ENCODE results near the gene ELMO1.
A peak's percentile ranks its signal among the peaks of the same experiment; 100 is the strongest.

The ELMO1 gene

DNA sequence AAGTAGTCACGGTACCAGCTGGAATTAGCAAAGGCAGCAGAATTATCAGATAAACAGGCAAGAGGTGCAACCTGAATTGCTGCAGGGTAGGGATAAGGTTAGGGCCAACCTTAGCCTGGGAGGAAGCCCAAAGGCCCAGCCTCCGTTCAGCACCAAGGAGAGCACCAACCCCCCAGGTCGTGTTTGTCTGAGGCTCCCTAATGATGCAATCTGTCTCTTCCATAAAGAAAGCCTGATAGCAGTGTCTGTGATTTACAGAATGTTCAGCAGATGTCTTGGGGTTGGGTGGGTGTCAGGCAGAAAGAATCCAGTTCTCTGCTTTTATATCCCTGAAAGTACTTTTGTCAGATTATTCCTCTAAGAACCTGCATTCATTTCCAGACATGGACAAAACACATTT lies 396.0 kb downstream of the ELMO1 start:
- peak; percentile 83 for DNase-seq (ENCODE audit: low spot score)

DNA sequence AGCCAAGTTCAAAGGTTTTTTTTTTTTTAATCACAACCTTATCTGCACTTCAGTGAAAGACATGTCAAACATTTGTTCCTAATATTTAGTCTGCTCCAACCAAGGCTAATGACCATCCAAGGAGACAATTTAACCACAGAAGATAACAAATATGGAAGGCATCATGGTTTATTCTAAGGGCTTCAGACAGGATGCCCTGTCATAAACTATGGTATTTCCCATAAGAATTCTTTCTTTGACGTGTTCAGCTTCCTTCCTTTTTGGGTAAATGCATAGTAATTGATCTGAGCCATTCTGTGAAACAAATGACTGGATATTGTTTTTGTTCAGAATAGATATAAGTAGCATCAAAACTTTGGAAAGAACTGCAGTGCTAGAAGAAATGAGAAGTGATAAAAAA lies 397.9 kb downstream of the ELMO1 start:
- no peak for DNase-seq (ENCODE audit: low spot score)

DNA sequence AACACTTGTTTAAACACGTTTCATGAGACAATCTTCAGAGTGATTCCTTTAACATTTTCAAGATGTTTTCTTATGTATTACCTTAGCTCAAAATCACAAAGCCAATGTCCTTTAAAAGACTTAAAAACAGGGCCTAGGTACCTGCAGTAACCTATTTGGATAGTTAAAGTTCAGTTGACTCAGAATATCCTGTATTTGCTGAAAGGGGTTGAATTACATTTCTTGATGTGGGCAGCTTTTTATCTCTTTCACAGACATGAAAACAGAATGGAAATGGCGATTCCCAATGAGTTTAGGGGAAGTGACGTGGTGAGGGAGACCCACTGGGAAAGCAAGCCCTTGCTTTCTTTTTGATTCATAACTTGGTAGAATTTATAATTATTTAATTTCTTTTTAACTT lies 400.0 kb downstream of the ELMO1 start:
- DNase-seq (ENCODE audit: low spot score), result no peak

DNA sequence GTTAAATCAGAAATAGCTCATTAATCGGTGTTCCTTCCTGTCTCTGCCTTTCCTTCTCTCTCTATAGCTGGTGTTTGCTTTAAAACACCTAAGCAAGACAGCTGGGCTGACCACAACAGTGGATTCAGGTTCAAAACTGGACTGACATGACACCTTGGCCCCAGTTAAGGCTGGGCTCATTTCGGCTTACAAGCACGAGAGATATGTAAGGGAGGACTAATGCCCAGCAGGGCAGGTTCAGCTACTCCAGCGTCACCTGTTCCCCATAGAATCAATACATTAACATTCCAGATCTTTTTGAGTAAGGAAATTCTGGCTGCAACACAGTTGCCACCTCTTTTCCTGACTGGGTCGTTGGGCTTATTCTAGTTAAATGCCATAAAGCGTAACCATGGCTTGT lies 401.4 kb downstream of the ELMO1 start:
- no peak for DNase-seq (ENCODE audit: low spot score)

DNA sequence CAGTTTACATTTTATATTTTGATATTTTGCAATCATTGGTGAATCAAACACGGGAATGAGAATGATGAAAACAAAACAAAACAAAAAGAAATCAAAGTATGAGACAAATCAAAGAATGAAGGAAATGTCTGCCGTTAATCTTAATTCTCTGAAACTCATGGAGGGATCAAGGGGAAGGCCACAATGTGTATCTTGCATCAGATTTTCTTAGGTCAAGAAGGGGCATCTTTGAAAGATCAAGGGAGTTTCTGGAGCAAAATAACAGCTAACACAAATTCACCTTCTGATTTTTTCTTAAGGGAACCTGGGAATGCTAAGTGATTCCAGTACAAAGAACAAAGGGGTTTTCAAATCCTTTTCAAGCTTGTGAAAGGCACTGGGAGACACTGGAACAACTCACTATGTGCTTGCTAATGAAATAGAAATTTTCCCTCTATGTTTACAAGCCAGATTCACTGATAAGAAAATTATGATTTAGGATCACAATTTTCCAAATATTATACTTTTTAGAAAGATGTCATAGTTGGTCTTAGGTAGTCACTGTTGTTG lies 402.1 kb downstream of the ELMO1 start:
- DNase-seq (ENCODE audit: low spot score), result no peak

DNA sequence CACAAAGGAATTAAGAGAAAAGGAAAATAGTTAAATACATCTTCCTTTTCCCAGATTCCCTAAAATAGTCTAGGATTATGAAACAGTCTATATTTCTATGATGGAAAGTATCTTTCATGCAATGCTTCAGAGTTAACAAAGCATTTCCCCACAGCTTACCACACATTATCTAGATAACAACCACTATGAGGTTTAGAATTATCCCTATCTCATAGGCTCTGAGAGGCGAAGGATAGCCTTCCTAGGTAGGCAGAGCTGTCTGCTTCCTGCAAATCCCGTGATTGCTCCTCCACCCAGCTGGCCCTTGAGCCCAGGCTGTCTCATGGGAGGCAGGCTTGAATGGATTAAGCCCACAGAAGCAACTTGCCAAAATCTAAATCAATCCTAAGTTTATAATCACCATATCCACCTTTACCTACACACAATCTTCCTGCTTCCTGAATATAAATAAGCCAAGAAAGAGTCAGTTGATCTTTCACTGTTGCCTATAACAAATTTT lies 402.9 kb downstream of the ELMO1 start:
- no peak for DNase-seq (ENCODE audit: low spot score)

DNA sequence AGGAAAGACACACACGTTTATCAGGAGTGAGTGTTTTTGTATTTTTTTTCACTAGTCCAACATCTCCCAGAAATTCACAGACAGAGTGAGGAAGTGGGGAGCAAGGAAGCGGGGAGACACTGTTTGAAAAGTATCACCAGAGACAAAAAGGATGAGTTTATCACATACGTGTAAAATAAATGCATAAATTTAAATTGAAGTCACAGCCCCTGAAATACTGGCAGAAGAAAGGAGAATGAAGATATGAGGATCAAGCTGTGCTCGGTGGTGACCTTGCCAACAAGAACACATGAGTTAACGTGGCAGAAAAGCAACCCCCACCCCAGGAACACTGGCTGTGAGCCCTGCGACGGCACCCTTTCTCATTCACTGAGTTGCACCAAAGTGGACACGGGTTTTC lies 407.2 kb downstream of the ELMO1 start:
- DNase-seq (ENCODE audit: low spot score), result no peak

DNA sequence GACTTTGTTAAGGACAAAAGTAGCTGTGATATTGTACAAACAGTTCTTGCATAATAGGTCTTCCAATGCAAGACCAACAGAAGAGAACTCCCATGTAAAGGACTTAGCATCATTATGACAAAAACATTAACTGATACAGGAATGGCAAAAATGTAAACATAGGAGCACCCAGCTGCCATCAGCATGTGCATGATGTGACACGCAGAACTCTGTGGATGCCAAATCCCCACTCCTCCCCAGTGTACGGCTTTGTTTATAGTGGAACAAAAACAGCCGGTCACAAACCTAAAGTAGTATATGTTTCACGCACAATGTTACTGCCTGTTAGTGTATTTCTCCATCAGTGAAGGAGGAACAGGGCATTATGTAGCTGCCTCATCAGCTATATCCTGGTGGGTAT lies 408.3 kb downstream of the ELMO1 start:
- no peak for DNase-seq (ENCODE audit: low spot score)

DNA sequence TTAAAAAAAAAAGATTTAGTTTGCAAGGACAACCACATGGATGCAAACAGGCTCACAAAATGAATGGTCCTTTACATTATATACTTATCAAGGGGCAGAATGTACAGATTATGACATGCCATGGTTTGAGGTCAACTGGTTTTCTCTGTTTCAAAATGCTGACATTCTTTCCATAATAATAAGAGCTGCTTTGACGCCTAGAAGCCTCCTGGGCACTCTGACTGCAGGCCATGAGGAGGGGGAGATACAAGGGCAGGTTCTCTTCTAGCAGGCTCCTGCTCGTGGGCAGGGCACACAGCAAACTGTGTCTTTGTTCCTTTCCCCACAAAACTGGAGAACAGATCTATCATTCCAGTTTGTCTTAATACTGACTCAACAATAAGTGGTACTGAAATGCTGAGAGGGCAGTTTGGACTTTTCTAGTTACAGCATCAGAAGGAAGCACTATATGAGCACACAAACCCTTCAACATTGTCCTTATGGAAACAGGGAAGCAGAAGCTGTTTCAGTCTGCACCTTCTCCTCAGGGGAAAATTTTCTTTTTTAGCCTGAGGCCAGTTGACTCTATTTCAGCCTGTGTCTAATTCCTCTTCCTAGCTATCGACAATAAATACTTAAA lies 409.4 kb downstream of the ELMO1 start:
- no peak for DNase-seq (ENCODE audit: low spot score)

DNA sequence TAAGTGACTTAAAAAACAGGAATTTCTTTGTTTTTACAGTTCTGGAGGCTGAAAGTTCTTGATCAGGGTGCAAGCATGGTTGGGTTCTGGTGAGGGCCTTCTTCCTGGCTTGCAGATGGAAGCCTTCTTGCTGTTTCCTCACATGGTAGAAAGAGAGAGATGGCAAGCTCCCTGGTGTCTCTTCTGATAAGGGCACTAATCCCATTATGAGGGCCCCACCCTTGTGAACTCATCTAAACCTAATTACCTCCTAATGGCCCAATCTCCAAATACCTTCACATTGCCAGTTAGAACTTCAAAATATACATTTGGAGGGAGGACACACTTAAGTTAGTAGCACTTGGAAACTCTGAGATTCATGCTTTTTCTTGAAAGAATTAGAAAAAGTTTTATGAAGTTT lies 410.0 kb downstream of the ELMO1 start:
- no peak for DNase-seq (ENCODE audit: low spot score)

DNA sequence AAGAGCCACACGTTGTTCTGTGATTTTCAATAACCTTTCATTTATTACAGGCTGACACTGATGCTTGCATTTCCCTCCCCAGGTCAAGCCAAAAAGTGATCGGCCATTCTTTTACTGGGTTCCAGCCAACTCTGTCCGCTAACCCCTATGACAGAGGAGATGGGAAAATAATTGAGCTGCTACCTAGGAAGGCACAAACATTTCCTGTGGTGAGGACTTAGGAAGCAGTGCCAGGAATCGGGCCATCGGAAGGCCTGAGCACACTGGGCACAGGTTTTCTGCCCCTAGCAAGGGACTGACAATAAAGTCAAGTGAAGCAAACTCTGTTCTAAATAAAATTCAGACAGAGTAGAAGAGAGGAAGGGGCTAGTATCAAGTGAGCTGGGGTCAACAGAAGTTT lies 411.4 kb downstream of the ELMO1 start:
- DNase-seq (ENCODE audit: low spot score), result no peak

DNA sequence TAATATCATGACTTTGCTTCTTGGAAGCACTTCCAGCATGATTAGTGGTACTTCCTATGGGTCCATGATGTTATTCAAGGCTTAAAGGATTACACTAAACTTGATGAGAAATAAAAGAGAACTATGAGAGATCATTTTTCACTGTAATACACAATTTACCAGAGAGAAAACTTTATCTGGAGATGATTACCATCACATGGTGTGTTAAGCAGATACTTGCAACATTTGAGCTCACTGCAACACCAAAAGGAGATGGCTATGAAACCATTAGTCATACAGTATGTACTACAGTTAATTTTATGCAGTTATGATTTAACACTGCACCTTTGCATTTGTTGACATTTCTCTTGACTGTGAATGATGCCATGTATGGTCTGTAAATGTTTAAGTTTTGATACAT lies 413.0 kb downstream of the ELMO1 start:
- DNase-seq (ENCODE audit: low spot score), result no peak

DNA sequence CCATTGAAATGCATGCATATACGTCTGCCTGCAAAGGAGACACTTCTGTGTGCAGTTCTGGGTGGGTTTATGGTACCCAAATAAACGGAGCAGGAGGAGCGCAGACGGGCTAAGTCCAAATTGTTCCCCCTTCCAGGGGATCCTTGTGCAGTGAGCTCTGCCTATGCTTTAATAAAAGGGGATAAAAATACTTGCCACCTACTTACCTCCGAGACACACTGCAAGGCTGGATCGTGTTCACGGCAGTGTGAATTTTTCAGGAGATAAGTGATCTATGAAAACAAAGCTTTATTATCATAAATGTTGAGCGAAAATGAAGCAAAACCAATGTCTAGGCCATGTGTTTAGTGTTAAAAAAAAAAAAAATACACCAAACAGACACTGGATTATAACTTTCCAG lies 415.5 kb downstream of the ELMO1 start:
- DNase-seq (ENCODE audit: low spot score), result no peak

DNA sequence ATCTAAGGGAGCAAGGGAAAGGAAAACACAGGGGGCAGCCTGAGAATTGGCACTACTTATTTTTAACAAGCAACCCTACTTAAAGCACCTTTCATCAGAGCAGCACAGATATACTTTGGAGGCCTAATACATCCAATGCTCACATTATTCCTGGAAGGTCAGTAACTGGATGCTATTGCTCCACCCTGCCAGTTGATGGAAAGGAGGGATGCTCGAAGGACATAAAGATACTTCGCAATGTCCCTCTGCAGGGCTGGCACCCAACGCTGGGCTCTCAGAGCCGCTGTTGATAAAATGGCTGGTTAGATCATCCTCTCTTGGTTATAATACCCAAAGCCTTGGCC lies 416.4 kb downstream of the ELMO1 start:
- no peak for DNase-seq (ENCODE audit: low spot score)

DNA sequence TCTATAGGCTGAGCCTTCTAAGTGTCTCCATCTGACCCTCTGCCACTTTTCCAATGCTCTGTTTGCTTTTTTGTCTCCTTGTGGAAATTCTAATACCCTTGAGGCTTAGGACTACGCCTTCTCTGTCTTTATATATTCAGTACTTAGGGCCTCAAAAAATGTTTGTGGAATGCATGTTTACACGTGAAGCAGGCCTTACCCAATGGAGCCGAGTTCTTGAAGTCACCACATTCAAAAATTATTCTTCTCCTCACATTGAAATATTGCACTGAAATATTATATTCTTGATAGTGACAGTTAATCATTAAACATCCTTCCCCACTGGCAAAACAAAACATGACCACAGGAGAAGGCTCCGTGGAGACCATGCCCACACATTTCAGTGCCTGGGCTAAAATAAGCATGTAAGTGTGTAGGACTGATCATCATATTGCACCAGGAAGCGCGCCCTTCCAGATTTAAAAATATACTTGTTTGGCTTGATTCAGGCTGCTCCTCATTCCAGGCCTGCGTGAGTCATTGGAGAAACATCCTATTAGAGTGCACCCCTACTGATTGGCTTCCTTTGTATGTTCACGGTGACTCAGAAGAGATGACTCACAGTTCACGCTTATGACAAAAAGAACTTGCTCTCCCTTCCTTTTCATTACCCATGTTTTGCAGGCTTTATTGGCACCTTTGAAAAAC lies 416.9 kb downstream of the ELMO1 start:
- DNase-seq (ENCODE audit: low spot score), result peak; percentile 84

DNA sequence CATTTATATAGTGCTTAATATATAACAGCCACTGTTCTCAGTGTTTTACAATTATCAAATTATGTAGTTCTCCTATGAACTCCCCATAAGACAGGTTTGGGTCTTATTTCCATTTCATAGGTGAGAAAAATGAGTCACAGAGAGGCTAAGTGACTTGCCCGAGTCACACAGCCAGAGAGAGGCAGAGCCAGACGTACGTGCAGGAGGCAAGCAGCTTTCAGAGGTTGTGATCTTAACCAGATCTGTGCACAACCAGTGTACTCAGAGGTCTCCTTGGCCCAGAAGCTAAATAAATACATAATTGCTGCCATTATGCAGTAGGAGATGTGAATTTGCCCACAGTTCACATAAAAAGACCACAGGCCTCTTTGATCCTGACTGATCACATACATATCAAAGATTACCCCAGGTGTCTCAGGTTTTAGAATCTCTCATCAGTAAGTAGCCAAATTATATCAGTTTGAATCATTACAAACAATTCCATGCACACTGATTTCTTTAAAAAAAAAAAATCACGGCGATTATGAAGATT lies 419.7 kb downstream of the ELMO1 start:
- no peak for DNase-seq (ENCODE audit: low spot score)

DNA sequence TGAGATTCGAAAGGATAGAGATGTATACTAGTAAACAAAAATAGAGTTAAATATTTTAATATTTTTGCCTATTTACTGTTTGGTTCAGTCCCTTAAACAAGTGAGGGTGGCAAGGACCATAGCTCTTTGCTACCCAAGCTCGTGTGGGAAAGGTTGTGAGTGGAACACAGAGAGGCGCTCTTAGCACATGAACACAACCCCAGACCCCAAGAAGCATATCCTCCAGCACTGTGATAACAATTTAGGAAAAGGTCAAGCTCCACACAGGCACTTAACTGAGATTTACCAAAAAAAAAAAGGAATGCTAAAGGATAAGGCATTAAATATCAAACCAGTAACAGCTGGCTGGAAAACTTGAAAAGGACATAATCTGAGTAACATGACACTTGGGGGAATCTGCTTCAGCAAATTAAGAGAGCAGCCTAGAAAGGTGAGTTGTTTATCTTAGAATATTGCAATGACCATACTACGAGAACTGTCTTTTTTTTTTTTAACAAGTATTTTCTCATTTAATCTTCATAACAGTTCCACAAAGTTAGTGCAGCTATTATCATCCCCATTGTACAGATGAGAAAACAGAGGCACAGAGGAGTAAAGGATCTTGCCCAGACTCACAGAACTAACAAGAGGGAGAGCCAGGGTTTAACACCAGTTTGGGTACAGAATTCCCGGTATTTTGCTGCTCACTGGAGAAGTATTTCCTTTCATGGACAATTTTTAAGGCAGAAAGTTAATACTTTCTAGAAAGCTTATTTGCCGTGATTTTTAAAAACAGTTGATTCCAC lies 420.9 kb downstream of the ELMO1 start:
- no peak for DNase-seq (ENCODE audit: low spot score)

DNA sequence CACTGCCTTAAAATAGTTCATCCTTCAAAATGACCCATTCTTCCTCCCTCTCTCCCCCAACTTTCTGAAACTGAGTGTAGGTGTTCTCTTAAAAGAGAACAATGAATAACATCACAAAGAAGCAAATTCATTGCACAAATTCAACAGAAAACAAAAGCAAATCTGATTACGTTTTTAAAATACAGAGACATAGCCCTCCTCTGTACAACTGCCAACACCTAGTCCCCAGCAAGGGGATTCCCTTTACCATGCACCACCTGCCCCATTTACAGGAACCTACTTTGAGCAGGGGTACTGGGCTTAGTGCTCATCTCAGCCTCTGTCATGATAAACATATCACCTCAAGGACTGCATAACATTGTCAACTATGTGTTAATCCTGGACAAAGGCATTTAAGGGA lies 421.6 kb downstream of the ELMO1 start:
- no peak for DNase-seq (ENCODE audit: low spot score)

DNA sequence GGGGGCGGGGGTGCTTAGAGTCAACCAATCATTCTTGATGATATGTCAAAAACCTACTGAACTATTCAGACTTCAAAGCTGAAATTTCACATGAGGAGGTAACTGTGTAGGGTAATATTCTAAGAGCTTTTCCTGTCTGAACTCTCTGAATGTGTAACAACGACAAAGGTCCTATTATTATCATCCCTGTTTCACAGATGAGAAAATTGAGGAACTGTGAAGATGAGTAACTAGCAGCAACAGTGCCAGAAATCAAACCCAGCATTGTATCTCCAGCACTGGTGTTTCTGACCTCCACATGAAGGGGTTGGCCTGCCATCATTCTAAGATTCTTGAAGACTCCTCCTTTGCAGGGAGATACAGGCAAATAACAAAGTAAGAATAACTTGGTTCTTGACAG lies 429.7 kb downstream of the ELMO1 start:
- DNase-seq (ENCODE audit: low spot score), result no peak

DNA sequence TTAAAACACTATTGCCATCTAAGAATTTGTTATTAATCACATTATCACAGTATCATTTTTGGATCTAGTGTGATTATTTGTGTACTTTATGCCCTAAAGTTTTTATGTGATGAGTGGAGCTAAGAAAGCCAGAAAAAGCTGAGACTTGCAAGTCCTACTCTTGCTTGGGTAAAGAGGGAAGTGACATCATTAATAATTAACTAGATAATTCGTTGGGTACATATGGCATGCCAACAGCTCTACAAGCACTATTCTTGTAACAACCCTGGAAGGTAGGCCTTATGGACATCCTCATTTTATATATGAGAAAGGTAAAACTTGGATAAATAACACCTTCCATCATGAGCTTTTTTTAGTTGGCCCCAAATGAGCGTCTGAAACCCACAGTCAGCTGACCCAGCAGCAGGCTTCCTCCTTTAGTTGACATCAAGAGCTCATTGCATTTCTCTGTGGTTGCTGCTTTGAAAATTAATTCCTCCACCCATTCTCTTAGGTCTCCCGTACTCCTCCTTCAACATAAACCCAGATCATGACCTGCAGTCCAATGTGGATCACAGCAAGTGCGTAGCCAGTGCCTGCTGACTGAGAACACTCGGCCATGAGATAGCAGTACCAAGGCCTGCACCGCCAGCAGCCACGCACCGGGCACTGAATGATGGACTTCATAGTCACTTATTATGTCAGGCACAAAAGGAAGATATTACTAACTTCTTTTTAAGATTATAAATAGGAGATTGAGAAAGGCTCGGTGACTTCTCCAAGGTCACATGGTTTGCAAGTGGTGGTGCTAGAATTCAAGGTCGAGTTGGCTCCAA lies 432.4 kb downstream of the ELMO1 start:
- DNase-seq (ENCODE audit: low spot score), result no peak

DNA sequence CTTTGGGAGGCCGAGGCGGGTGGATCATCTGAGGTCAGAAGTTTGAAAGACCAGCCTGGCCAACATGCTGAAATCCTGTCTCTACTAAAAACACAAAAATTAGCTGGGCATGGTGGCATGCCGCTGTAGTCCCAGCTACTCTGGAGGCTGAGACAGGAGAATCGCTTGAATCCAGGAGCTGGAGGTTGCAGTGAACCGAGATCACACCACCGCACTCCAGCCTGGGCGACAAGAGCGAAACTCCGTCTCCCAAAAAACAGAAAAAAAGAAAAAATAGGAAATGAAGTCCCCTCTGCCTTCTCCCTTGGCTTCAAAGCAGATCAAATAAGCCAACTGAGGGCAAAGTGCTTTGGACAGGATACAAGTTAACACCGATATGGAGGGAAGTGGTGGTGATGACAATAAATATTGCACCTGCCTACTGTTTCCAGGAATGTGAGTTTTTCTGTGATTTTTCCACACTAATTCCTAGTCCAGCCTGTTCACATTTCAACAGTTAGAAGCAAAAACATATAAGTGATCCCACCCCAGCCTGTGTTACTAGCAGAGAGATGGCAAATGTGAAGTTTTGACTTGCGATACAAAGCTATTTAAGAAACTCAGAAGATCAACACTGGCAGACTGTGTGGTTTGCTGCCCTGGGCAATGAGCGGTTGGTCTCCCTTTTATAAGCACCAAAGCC lies 433.2 kb downstream of the ELMO1 start:
- no peak for DNase-seq (ENCODE audit: low spot score)

Measured in iPS-NIHi11 (cell line).